HepG2 (cell line): ENCODE measurements around the gene HDAC10. TPM values are rescaled to one million over a fixed set of nuclear protein-coding genes. Genes with fewer than 3 reads are reported as not detected.

Source experiments
- ATF3 ChIP-seq: sonication (generic); formaldehyde crosslinking; IDR thresholded peaks from 2 replicates; pipeline ENCODE4 v1.4.0; 2020; ENCODE audit warnings: missing genetic modification reagents
- CREM ChIP-seq, 2 experiments: sonication (generic) in 1 of 2; formaldehyde crosslinking in 1 of 2; IDR thresholded peaks; 2 replicates each; pipeline versions ENCODE4 v1.4.0 to v1.6.1; 2016 to 2020; ENCODE audit warnings: antibody characterized with exemption in 1 of 2, mild to moderate bottlenecking in 1 of 2, missing genetic modification reagents in 1 of 2
- DZIP1 ChIP-seq: sonication (generic); formaldehyde crosslinking; IDR thresholded peaks from 2 replicates; pipeline ENCODE4 v1.5.0; 2020; ENCODE audit warnings: mild to moderate bottlenecking, missing genetic modification reagents
- HMGA1 ChIP-seq: sonication (generic); formaldehyde crosslinking; conservative IDR thresholded peaks from 2 replicates; pipeline ENCODE4 v1.4.0; 2020; ENCODE audit warnings: missing genetic modification reagents
- PATZ1 ChIP-seq: sonication (generic); formaldehyde crosslinking; IDR thresholded peaks from 2 replicates; pipeline ENCODE4 v1.4.0; 2020; ENCODE audit warnings: missing genetic modification reagents
- UBTF ChIP-seq: sonication (generic); formaldehyde crosslinking; IDR thresholded peaks from 2 replicates; pipeline ENCODE4 v1.4.0; 2020; ENCODE audit warnings: mild to moderate bottlenecking, missing genetic modification reagents
- YEATS2 ChIP-seq: sonication (generic); formaldehyde crosslinking; IDR thresholded peaks from 2 replicates; pipeline ENCODE4 v1.4.0; 2020; ENCODE audit warnings: missing genetic modification reagents, borderline replicate concordance
- YEATS4 ChIP-seq: sonication (generic); formaldehyde crosslinking; IDR thresholded peaks from 2 replicates; pipeline ENCODE4 v1.4.0; 2020; ENCODE audit warnings: missing genetic modification reagents, borderline replicate concordance
- ZNF18 ChIP-seq: sonication (generic); formaldehyde crosslinking; IDR thresholded peaks from 2 replicates; pipeline ENCODE4 v1.8.0; 2022; ENCODE audit warnings: mild to moderate bottlenecking, missing genetic modification reagents; ENCODE audit not compliant: insufficient replicate concordance
- ZNF234 ChIP-seq: sonication (generic); formaldehyde crosslinking; conservative IDR thresholded peaks from 2 replicates; pipeline ENCODE4 v1.5.1; 2020; ENCODE audit warnings: mild to moderate bottlenecking, missing genetic modification reagents
- ZNF451 ChIP-seq: sonication (generic); formaldehyde crosslinking; IDR thresholded peaks from 2 replicates; pipeline ENCODE4 v1.5.0; 2020; ENCODE audit warnings: mild to moderate bottlenecking, missing genetic modification reagents
- ZNF740 ChIP-seq: sonication (generic); formaldehyde crosslinking; IDR thresholded peaks from 2 replicates; pipeline ENCODE4 v1.4.0; 2020; ENCODE audit warnings: missing genetic modification reagents
- polyA plus RNA-seq, 8 experiments: library from polyadenylated mRNA; depleted of rRNA in 3 of 8; stranded (reverse) in 7 of 8; unstranded in 1 of 8; fragments of >200 nt; fragmentation: Illumina TruSeq in 4 of 8; extraction: Trizol in 4 of 8; gene quantifications; 2 replicates each; pipeline versions ENCODE4 v1.2.1 to v1.2.3, GENCODE V29; 2011 to 2016; ENCODE audit warnings: low read depth in 4 of 8, missing spikeins in 1 of 8, mixed read lengths in 1 of 8; ENCODE audit not compliant: insufficient read depth in 1 of 8
- total RNA-seq, 5 experiments: library from RNA; depleted of rRNA; stranded (reverse); fragments of >200 nt; fragmentation: Illumina TruSeq; extraction: Trizol; gene quantifications; 2 replicates each; pipeline ENCODE4 v1.2.3, GENCODE V29; 2016; ENCODE audit warnings: low read depth in 1 of 5
- TF ChIP-seq, protein P1 (sequence below), 2 experiments: IDR thresholded peaks; 2 replicates each; pipeline ENCODE4 v1.6.1; 2011 to 2012; ENCODE audit warnings: low read length in 2 of 2, borderline replicate concordance in 1 of 2, low read depth in 1 of 2, mild to moderate bottlenecking in 1 of 2, moderate library complexity in 1 of 2

The HDAC10 gene
- total and polyA plus RNA-seq, 2 of the 13 experiments (the other 11 are each of a cell fraction or from before 2014, with no cell fraction given), result 13.9 to 14.9 TPM

DNA sequence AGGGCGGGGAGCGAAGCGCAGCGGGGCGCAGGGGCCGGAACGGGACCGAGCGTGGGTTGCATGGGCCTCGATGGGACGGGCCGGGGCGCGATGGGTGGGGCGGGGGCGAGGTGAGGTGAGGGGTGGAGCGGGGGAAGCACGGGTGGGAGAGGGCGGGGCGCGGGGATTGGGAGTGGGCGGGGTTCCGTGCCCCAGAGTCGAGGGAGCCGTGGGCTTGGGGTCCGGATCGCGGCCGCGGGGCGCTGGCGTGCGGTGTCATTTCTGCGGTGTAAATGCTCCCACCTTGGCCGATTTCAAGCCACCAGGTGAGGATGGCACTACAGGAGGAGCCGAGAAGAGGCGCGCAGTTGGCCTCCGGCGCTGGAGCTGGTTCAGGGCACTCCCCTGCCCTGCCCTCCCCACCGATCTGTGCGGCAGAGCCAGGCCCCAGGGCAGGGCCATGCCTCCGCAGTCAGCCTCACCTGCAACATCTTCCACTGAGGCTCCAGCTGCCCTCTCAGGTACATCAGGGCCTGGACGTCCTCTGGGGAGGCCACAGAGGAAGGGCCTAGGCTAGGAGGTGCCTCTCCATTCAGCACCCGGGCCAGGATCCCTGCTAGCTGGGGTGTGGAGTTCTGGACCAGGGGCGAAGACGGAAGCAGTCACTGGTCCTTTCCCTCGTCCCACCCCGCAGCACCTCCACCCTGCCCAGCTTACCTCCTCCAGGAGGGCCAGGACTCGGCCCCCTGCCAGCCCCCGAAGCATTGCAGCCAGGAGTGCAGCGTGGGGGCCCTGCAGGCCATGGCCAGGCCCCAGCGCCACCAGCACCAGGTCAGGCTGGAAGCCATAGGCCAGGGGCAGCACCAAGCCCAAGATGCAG lies 5.6 kb downstream of the HDAC10 start (continued):
- TF ChIP-seq PATZ1 (CRISPR knock-in tag) (peak; percentile 1; the same call in 1 of the 2 replicates), ATF3 (CRISPR knock-in tag) (no peak), ZNF234 (no peak), HMGA1 (CRISPR knock-in tag) (no peak), ZNF451 (CRISPR knock-in tag) (no peak), YEATS4 (CRISPR knock-in tag) (0 out of 2 replicates have a peak, but pooled peaks have one; percentile 11), YEATS2 (no peak; the same call in 1 of the 2 replicates), ZNF18 (CRISPR knock-in tag) (no peak), DZIP1 (CRISPR knock-in tag) (no peak), UBTF (no peak), ZNF740 (CRISPR knock-in tag) (0 out of 2 replicates have a peak, but pooled peaks have one; percentile 4), CREM (IDR thresholded peaks at IDR 0.05) (no peak), CREM (CRISPR knock-in tag; IDR thresholded peaks at IDR 0.05) (no peak)
- TF ChIP-seq, protein P1, sequence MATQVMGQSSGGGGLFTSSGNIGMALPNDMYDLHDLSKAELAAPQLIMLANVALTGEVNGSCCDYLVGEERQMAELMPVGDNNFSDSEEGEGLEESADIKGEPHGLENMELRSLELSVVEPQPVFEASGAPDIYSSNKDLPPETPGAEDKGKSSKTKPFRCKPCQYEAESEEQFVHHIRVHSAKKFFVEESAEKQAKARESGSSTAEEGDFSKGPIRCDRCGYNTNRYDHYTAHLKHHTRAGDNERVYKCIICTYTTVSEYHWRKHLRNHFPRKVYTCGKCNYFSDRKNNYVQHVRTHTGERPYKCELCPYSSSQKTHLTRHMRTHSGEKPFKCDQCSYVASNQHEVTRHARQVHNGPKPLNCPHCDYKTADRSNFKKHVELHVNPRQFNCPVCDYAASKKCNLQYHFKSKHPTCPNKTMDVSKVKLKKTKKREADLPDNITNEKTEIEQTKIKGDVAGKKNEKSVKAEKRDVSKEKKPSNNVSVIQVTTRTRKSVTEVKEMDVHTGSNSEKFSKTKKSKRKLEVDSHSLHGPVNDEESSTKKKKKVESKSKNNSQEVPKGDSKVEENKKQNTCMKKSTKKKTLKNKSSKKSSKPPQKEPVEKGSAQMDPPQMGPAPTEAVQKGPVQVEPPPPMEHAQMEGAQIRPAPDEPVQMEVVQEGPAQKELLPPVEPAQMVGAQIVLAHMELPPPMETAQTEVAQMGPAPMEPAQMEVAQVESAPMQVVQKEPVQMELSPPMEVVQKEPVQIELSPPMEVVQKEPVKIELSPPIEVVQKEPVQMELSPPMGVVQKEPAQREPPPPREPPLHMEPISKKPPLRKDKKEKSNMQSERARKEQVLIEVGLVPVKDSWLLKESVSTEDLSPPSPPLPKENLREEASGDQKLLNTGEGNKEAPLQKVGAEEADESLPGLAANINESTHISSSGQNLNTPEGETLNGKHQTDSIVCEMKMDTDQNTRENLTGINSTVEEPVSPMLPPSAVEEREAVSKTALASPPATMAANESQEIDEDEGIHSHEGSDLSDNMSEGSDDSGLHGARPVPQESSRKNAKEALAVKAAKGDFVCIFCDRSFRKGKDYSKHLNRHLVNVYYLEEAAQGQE (IDR thresholded peaks at IDR 0.05; ENCODE audit: borderline replicate concordance in 1 of 2, low read depth in 1 of 2, low read length in 2 of 2), result no peak
